Activated CD8-positive, alpha-beta memory T cell treated with anti-CD3 and anti-CD28 coated beads for 36 hours (primary cell): Measurements from ENCODE around the gene OMD. TPM values are rescaled to one million over a fixed set of nuclear protein-coding genes. Genes with fewer than 3 reads are reported as not detected.
"Not testable (repeated sequence)": the region's sequence is repeated elsewhere in the genome, so short reads cannot be mapped to it uniquely, and the experiment has no call there.

Experiments
- CTCF ChIA-PET: fragments of 350-600 bp; sonication (Branson Sonifier 250); formaldehyde crosslinking; loops from one replicate; lab custom pipeline; 2021; ENCODE audit warnings: antibody characterized with exemption; lab: Charles Lee
- POLR2A ChIA-PET: fragments of 350-600 bp; sonication (Branson Sonifier 250); formaldehyde crosslinking; loops from one replicate; lab custom pipeline; 2021; ENCODE audit warnings: antibody characterized with exemption; lab: Charles Lee
- total RNA-seq, 2 experiments: library from RNA; stranded (reverse); gene quantifications; one replicate each; pipeline ENCODE4 v1.2.3, GENCODE V29; 2021

OMD gene
- total RNA-seq, 2 experiments from 2014 or later: not detected

DNA sequence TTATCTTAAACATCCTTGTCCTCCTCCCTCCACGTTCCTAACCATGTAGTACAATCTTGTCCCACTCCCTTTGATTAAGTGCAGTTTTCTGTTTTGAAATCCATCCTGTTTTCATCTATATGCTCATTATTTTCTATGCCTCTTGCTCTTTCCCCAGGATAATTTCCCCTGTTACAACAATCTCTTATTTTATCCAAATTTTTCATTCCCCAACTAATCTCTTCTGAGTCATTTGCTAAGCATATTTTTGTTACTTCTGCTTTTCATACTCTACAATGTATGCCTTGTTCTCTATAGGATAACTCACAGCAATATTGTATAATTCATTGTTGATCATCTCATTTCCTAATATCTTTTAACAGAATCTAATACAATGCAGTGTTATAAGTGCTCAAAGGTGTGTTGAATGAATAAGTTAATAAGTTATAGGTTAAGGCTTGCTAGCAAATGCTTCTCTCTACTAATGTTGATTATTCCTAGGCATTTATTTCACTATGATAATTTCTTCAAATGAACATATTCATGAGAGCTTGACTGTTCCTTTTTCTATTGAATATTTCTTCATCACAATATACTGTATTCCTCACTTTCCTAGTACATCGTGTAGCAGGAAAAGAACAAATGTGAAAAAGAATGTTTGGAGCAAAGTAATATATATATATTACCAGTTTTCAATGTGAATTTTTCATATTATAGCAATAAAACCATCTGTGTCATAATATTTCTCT lies 1.5 kb downstream of the OMD start:
- ChIA-PET CTCF (no interaction called here), POLR2A (no interaction called here)

DNA sequence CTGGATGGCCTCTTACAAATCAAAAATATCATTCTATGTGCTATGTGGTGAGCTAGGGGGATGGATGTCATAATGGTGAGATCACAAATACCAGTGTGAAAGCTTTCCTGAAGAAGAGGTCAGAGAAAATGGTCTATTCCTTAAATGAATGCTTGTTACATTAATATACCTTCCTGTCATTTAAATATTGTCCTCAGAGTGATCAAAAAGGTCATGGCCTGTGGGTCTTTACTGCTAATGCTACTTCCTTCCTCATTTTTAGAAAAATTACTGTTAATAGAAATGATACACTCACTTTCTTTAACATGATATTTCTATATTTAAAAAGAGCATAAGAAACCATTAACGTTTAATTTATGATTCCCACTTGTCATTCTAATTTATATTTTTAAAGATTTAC lies 9.7 kb downstream of the OMD start:
- POLR2A ChIA-PET: no interaction called here
- CTCF ChIA-PET: no interaction called here

DNA sequence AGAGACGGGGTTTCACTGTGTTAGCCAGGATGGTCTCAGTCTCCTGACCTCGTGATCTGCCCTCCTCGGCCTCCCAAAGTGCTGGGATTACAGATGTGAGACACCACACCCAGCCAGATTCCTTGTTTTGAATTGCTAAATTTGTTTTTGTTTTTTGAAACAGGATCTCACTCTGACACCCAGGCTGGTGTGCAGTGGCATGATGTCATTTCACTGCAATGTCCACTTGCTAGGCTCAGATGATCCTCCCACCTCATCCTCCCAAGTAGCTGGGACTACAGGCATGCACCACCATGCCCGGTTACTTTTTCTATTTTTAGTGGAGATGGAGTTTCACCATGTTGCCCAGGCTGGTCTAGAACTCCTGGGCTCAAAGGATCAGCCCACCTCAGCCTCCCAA lies 13.1 kb downstream of the OMD start:
- POLR2A ChIA-PET, CTCF ChIA-PET: not testable (repeated sequence)

DNA sequence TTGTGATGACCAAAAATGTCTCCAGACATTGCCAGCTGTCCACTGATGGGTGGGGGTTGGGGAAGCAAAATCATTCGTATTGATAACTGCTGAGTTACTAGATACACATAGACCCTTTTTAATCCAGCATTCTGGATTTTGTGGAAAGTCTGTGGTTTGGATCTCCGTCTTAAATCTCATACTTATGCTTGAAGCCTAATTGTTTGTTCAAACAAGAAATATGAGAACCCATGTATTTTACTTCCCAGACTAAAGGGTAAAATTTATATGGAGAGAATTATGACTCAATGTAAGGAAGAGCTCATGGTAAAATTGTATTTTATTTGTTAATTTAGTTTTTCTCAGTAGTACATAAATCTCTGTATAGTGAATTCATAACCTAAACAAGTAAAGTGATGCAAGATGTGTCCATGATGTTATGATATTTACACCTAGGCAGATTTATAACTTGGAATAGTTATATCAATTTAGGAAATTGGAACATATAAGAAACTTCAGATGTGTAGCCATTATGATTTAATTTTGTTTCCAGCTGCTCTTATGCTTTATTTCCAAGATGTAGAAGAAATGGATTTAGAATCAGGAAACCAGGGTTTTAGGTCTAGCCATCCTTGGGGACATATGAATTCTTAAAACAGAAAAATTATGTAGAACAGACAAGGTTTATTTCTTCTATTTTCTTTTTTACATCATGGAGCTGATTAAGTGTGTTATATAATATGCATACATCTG lies 15.4 kb downstream of the OMD start:
- ChIA-PET CTCF (interaction anchor here (0.6 kb wide), 1 partner anchor 349 kb away, joined by 3 read pairs; no protein-coding TSS in a partner anchor), POLR2A (interaction anchor here (0.5 kb wide), 1 partner anchor 97 kb away, joined by 5 read pairs; no protein-coding TSS in a partner anchor)

GRCh38 chr9:92407818-92408217 lies 16.5 kb downstream of the OMD start:
- CTCF ChIA-PET: no interaction called here
- POLR2A ChIA-PET: no interaction called here

DNA sequence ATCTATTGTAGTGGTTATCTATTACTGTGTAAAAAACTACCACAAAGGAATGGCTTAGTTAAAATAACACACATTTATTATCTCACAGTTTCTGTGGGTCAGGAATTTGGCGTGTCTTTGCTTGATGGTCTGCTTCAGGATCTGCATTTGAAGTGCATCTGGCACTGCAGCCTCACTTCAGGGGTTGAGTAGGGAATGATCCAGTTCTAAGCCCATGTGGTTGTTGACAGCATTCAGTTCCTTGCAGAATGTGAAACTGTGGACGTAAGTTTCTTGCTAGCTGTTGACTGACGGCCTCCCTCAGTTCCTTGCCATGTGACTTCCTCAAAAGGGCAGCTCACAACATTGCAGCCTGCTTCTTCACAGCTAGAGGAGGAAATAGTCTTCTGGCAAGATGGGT lies 17.8 kb downstream of the OMD start:
- ChIA-PET CTCF (no interaction called here), POLR2A (no interaction called here)

GRCh38 chr9:92405818-92406217 lies 18.5 kb downstream of the OMD start:
- ChIA-PET POLR2A (no interaction called here), CTCF (no interaction called here)

DNA sequence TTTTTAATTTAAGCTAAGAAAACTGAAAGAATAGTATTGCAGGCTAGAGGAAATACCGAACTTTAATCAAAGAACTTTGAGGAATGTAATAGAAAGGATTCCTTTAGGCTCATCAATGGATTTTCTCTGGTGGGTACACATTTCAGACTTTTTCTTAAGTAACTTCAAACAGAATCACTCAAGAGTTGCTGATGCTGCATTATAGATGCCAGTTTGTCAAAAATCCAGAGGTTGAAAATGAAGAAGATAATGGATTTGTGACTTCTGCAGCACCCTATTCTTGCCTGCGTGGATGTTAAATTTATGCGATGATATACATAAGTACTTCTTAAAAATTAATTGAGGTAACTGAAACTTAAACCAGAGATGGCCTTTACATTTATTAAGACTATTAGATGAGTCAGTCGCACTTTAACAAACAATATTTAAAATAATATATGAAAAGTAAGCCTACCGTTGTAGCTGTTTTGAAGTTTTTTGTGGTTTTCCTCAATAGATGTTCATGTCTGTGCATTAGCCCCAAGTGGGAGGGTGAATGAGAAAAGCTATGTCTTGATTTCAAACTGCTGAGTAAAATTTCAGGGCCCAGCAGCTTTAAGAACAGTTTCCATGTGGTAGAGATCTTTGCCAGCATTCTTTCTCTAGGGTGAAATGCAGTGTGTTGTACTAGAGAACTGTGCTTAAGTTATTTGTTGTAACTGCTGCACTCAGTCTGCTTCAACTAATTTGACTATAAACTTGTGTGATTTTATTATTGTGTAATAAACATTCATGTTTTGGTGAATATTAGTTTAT lies 20.0 kb downstream of the OMD start, which contains the start of gene OGN:
Gene OGN (minus strand): TSS at position 537 of the 795 bp plus-strand sequence. CDS start 1,171 bp downstream, outside the sequence.
- ChIA-PET CTCF (no interaction called here), POLR2A (no interaction called here)

- ChIA-PET CTCF (no interaction called here), POLR2A (no interaction called here)
Measured at GRCh38 chr9:92402826-92403745, 21.2 kb downstream of the OMD start.

GRCh38 chr9:92402360-92402759 lies 21.9 kb downstream of the OMD start:
- ChIA-PET CTCF (no interaction called here), POLR2A (no interaction called here)

GRCh38 chr9:92397853-92398252 lies 26.4 kb downstream of the OMD start:
- ChIA-PET CTCF (no interaction called here), POLR2A (no interaction called here)

GRCh38 chr9:92395617-92396016 lies 28.7 kb downstream of the OMD start:
- POLR2A ChIA-PET: no interaction called here
- CTCF ChIA-PET: no interaction called here

DNA sequence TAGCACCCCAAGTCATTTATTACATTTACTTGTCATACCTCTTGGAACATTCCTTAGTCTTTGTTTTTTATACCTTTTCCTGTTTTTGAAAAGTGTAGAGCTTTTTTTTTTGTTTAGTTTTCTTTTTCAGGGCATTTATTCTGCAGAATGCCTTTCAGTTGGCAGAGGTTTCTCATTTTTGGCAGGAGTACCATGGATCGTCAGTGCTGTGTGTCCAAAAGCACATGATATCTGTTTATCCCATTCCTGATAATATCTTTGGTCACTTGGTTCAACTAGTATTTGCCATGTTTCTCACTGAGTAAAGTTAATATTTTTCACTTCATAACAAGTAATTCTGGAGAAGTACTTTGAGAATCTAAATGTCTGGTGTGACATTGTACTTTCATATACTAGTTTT lies 30.6 kb downstream of the OMD start:
- ChIA-PET CTCF (no interaction called here), POLR2A (no interaction called here)

DNA sequence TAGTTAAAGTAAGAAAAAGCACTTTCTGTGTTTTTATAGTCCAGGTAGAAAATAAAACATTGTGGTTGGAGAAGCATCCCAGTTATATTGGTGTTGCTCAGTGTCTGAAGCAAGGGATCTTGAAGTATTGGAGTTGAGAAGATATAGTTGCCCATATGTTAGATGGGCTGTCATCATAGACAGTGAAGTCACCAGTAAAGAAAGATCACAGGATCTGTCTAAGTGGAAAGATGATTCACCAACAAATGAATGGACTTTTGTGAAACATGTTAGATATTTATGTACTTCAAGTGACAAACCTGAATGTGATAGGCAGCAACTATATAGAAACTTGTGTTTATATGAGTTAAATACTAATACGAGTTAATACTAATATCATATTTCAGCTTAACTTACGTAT lies 31.6 kb downstream of the OMD start:
- CTCF ChIA-PET: no interaction called here
- POLR2A ChIA-PET: no interaction called here

DNA sequence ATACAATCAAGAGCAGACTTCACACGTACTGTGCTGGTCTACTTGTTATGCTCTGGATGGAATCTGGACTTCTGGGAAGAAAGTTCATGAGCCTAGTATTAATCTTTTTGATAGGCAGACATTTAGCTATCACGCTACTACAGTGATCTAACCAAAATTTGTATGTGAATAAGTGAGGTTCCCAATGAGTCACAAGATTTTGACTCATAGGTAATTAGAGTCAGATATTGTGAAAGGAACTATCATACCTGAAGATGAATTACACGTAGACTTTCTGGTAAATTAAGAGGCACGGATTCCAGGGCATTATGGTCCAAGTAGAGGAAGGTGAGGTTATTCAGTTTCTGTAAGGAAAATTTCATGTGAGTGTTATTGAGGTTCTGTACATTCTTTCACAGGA lies 38.3 kb downstream of the OMD start:
- ChIA-PET CTCF (no interaction called here), POLR2A (no interaction called here)

- ChIA-PET CTCF (no interaction called here), POLR2A (no interaction called here)
Measured at GRCh38 chr9:92385477-92385876, 38.8 kb downstream of the OMD start.

DNA sequence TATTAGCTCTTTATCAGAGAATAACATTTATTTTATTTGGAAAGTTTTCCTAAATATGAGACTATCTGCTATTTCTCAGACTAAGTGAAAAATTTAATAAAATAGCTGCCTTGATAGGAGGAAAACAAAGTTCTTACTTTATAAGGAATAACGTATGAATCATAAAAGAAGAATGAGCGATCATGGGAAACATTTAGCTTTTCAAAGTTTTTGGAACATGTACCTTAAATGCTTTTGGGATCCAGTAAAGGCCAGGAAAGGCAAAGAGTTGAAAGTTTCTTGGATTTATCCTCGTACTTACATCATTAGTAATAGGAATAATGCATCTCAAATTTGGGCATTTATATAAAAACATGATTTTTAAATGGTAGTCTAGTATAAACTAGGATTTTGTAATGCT lies 39.3 kb downstream of the OMD start:
- ChIA-PET POLR2A (no interaction called here), CTCF (no interaction called here)

DNA sequence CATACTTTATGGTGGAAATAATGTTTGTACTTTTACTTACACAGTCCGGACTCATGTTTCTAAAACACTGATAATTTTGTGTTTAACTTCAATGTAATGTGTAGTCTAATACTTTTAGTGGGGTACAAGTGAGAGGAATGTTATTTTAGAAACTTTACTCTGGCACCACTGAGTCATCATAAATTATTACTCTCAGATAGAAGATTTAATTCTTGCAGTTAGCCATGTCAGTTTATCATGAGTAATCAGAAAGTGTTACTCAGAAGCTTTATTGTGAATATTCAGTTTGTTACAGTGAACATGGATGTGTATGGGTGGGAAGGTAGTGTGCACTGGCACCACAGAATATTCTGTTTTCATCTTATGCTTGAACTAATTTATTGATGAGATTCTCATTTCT lies 39.9 kb downstream of the OMD start:
- ChIA-PET POLR2A (no interaction called here), CTCF (no interaction called here)

- ChIA-PET CTCF (interaction anchor here (0.7 kb wide), 1 partner anchor 1908 kb away, joined by 3 read pairs; no protein-coding TSS in a partner anchor), POLR2A (no interaction called here)
Measured at GRCh38 chr9:92381775-92382174, 42.5 kb downstream of the OMD start.
